GM19467 (cell line): ENCODE data around the gene KRT1.

Experiments
- ATAC-seq: cut with Tn5 transposase; IDR thresholded peaks from one replicate; pipeline ENCODE4 v1.9.1; 2021; ENCODE audit warnings: mild to moderate bottlenecking, moderate library complexity; ENCODE audit not compliant: unreplicated experiment

KRT1 gene

GRCh38 chr12:52643233-52644077 is 36.8 kb downstream of the KRT1 start:
- ATAC-seq, result no peak

GRCh38 chr12:52641468-52641867 is 38.7 kb downstream of the KRT1 start:
- ATAC-seq, result no peak

GRCh38 chr12:52637299-52637698 is 42.9 kb downstream of the KRT1 start:
- ATAC-seq, result no peak

DNA sequence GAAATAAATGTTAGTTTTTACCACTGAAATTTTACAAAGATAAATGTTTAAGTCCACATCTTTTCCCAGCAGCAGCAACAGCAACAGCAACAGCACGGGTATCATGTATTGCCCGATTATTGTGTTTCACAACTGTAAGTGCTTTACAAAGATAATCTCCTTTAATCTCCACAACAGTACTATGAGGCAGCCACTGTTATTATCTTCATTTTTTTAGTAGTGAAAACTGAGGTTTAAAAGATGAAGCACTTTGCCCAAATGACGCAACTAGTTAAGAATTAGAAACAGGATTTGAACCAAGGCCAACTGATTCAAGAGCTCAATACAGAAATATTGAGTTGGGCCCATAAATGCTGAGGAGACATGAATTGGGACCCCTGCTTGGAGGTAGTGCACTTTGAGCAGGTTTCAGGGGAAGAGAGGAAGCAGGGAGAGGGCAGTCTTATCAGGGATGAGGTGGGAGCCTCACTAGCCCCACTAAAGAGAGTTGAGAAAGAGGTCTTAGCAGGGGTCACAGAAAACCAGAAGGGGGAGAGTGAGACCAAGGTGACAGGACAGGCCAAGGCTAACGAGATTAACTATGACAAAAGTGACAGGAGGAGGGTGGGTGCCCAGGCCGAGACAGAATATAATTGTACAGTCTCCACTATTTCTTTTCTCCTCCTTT is 43.5 kb downstream of the KRT1 start:
- no peak for ATAC-seq

- no peak for ATAC-seq
These were observed 44.0 kb downstream of the KRT1 start for GRCh38 chr12:52636189-52636588.

DNA sequence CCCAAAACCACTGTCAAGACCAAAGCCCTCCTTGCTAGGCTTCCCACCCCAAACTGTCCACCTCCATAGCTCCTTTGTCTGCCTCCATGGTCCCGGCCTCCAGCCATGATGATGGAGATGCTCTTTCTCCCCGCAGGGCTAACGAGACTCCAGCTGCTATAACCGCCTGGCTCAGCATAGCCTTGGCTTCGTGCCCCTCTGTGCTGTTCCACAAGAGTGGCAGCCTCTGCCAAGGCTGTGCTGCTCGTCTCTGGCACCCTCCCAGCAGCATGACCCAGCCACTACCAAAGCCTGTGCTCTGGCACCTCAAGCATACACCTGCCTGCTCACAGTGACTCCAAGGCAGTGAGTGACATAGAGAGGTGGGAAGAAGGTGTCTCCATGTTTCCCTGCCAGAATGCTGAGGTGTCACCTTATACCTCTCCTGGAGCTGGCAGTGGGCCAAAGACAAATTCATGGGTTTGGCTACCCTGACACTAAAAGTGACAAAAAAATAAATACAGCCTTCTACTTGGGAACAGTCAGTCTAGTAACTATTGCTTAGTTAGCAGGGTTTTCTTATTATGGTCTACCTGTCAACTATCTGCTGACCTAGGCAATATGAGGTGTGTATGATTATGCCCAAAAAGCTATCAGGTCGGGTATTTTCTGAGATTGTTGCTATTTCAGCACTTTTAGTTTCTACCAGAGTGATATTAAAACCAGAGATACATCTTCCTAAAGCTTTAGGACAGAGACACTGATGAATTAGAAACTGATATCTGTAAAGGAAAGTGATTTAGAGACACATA is 45.7 kb downstream of the KRT1 start:
- ATAC-seq, result no peak

DNA sequence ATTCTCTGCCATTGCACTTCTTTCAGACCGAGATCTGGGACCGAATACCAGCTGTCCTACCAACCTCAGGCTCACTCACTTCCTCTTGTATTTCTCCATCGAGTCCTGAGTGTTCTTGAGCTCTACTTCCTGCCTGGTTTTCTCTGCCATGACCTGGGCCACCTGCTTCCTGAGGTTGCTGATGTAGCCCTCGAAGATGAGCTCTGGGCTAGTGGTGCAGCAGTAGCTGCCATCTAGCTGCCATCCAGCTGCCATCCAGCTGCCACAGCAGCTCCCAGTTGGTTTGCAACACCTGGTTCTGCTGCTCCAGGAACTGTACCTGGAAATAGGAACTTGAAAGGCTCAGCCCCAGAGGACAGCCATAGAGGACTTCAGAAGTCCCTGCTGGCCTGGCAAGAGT is 46.8 kb downstream of the KRT1 start:
- no peak for ATAC-seq

GRCh38 chr12:52632656-52633055 is 47.6 kb downstream of the KRT1 start:
- ATAC-seq, result no peak

GRCh38 chr12:52631676-52632459 is 48.3 kb downstream of the KRT1 start:
- no peak for ATAC-seq

- no peak for ATAC-seq
These were observed 48.9 kb downstream of the KRT1 start for GRCh38 chr12:52631264-52631663.

- no peak for ATAC-seq
These were observed 49.5 kb downstream of the KRT1 start for GRCh38 chr12:52630599-52631200.

GRCh38 chr12:52630008-52630500 is 50.2 kb downstream of the KRT1 start:
- no peak for ATAC-seq

- no peak for ATAC-seq
These were observed 50.8 kb downstream of the KRT1 start for GRCh38 chr12:52629281-52630007.

GRCh38 chr12:52628841-52629240 is 51.4 kb downstream of the KRT1 start:
- ATAC-seq, result no peak

DNA sequence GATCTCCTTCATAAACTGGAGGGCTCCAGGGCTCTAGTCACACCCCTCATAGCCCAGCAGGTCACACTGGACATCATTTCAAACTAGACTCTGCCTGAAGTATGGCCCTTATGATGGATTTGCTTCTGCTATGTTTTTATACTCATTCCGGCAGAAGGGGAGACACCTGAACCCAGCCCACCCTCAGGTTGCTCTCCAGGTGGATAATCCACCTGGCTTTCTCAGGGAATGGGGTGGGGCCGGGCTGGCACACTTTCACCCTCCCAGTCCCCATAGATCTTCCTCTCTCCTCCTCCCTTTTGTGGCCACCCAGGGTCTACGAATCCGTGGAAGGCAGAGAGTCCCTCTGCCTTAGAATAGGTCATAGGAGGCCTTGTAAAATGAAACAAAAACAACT is 52.1 kb downstream of the KRT1 start:
- no peak for ATAC-seq

- no peak for ATAC-seq
These were observed 52.7 kb downstream of the KRT1 start for GRCh38 chr12:52627395-52628110.
